ENCODE data around the gene PTPN9.
"Not testable (repeated sequence)": the region's sequence is repeated elsewhere in the genome, so short reads cannot be mapped to it uniquely, and the experiment has no call there.

PTPN9 gene

GRCh38 chr15:75530169-75530568, 48.9 kb downstream of the PTPN9 start:
- no peak for DNase-seq

GRCh38 chr15:75525756-75526155, 53.4 kb downstream of the PTPN9 start:
- not testable (repeated sequence) for DNase-seq

DNA sequence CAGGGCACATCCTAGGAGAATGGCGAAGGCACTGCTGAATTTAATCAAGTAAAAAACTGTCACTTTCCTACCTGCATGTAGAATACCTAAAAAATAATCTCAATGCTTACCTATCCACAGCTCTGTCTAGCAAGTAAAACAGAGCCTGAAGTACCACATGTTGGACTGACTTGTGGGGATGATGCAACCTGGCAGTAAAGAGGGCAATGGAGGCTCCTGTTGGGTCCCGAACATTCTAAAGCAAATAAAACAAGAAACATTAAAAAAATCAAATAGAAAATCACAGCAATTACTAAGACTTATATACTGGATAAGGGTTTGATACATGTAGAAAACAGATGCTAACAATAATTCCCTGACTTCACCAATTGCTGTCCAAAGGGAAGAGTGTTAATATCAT, 56.1 kb downstream of the PTPN9 start:
- DNase-seq = no peak

DNA sequence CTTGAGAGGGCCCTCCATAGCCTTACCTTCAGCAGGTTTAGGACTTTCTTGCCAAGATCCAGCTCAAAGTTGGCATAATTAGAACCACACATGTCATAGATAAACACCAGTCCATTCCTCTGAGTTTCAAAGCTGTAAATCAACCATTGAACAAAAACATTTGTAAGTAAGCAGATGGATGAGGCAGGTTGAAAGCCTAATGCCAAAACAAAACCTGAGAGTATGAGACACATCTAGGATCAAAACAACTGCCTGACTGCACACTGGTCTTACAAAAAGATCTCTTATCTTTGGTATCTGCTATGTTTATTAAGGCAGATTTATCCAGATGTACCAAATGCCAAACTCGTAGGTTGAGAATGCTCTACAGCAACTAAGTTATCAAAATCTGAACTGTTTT, 61.9 kb downstream of the PTPN9 start:
- no peak for DNase-seq

DNA sequence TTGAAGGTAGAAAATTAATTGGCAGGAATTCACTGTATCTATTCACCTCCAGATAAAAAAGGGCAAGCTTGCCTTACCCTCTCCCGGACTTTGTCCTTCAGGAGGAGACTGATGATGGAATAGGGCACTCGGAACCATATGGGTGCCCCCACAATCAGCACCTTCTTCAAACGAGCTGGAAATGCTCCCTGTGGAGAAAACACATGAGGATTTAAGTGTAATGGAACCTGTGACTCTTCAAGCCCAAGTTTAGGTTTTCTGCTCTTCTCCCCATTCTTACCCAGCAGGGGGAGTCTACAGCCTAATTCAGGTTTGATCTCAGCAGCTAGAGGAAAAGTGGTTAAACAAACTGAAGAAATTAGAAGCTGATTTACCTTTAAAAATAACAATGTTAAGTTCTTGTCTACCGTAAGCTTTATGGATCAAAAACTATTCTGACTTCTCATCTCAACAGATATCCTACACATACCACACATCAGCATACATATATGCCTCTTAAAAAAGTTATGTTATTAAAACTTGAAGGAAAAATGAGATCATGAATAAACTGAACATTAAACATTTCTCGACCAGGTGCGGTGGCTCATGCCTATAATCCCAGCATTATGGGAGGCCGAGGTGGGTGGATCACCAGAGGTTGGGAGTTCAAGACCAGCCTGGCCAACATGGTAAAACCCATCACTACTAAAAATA, 70.1 kb downstream of the PTPN9 start:
- DNase-seq = peak; percentile 23

- no peak for DNase-seq
These were observed 76.8 kb downstream of the PTPN9 start for GRCh38 chr15:75502360-75502759.

- no peak for DNase-seq
These were observed 85.4 kb downstream of the PTPN9 start for GRCh38 chr15:75493732-75494131.

- DNase-seq = no peak
These were observed 95.2 kb downstream of the PTPN9 start for GRCh38 chr15:75483961-75484360.

- not testable (repeated sequence) for DNase-seq
These were observed 95.6 kb downstream of the PTPN9 start for GRCh38 chr15:75483556-75483955.

GRCh38 chr15:75483106-75483505, 96.0 kb downstream of the PTPN9 start:
- DNase-seq = no peak

GRCh38 chr15:75480463-75480862, 98.7 kb downstream of the PTPN9 start:
- DNase-seq = not testable (repeated sequence)

- no peak for DNase-seq
These were observed 99.4 kb downstream of the PTPN9 start for GRCh38 chr15:75479670-75480069.

DNA sequence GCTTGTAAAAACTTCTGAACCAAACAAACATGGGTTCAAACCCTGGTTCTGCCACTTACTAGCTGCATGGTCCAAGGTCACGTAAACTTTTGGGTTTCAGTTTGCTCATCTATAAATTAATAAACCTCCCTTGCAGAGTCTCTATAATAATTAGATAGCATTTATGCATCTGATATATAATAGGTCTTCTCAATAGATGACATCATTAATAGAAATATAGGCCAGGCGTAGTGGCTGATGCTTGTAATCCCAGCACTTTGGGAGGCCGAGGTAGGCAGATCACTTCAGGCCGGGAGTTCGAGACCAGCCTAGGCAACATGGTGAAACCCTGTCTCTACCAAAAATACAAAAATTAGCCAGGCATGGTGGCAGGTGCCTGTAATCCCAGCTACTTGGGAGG, 102.0 kb downstream of the PTPN9 start:
- DNase-seq = not testable (repeated sequence)

DNA sequence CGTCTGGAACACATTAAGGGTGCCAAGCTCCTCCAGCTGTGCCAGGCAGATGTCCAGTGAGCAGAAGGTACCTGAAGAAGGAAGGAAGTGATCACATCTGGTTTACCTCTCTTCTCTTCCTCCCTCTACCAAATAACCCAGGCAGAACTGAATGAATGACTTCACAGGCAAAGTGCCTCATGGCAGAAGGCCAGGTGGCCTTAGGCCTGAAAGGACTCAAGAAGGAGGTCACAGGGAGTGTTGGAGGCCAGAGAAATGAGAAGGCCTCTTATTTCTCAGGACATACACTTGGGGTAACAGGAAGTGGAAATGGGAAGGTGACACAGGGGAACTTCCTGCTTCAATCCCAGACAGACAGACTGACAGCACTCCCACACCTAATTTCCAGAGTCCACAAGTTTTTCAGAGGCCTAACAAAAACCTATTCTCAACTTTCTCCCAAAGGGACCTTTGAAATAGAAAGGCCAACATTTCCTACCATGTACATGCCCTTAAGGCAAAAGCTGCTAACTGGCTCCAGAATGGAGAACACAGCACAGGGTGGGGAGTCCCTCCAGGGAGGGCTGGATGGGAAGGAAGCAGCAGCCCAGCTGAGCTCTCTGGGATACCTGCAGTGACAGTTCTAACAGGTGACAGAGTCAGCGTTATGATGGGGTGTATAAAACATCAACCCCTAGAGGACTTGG, 110.1 kb downstream of the PTPN9 start:
- no peak for DNase-seq

GRCh38 chr15:75460646-75461045, 118.5 kb downstream of the PTPN9 start:
- DNase-seq = no peak

DNA sequence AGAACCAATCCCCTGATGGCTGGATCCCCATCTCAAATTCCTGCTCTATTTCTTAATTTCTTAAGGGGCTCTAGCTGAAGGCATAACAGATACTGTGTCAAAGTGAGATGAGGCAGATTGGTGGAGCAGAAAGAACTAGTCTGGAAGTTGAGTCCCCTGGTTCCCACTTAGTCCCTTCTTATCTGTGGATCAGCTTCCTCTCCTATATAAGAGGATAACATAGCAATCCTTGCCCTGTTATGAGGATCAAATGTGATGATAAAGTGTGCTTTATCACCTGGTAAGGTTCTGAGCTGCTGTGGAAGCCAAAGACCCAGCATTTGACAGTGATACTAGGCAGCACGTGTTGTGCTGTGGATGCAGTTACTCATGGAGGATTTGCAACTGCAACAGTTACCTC, 119.5 kb downstream of the PTPN9 start:
- DNase-seq = no peak

DNA sequence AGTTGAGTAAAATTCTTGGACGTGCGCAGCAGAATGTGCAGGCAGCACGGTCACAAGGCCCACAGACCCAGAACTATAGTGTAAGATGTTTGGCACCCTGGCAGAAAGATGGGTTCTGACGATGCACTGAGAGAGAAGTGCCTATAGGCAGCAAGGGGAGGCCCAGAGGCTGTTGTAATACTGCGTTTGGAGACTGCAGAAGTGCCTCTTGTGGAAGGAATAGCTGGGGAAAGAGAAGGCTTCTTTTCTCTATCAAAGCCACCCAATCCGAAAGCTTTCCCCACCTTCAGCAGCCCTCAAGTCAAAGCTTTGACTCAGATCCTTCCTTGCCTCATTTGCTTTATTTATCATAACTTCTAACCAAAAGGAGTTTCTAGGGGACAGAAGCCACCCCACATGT, 122.4 kb downstream of the PTPN9 start:
- DNase-seq = no peak

GRCh38 chr15:75455982-75456531, 123.1 kb downstream of the PTPN9 start:
- DNase-seq = peak; percentile 32

DNA sequence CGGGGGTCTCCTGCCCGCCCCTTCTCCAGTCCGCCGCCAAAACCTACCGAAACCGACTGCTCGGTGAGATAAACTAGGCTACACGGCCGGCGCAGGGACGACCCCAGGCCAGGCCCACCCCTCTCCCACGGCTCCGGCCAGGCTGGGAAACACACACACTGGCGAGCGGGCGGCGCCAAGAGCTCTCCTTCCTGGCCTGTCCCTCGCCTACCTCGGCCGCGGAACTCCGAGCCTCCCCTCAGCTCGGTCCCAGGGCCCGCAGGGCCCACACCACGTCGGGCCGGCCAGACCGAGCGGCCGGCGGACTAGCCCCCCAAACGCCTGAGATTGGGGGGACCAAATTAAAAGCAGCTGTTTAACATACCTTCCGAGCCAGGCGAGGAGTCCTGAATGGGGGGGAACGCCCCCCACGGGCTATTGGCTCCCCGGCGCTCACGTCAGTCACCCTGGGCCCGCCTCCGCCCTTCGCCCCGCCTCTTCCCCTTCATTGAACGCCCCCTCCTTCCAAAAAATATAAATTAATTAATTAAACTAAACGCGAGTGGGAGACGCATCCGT, 123.6 kb downstream of the PTPN9 start:
- peak; percentile 73 for DNase-seq

GRCh38 chr15:75454471-75455378, 124.4 kb downstream of the PTPN9 start:
- DNase-seq = peak; percentile 74

DNA sequence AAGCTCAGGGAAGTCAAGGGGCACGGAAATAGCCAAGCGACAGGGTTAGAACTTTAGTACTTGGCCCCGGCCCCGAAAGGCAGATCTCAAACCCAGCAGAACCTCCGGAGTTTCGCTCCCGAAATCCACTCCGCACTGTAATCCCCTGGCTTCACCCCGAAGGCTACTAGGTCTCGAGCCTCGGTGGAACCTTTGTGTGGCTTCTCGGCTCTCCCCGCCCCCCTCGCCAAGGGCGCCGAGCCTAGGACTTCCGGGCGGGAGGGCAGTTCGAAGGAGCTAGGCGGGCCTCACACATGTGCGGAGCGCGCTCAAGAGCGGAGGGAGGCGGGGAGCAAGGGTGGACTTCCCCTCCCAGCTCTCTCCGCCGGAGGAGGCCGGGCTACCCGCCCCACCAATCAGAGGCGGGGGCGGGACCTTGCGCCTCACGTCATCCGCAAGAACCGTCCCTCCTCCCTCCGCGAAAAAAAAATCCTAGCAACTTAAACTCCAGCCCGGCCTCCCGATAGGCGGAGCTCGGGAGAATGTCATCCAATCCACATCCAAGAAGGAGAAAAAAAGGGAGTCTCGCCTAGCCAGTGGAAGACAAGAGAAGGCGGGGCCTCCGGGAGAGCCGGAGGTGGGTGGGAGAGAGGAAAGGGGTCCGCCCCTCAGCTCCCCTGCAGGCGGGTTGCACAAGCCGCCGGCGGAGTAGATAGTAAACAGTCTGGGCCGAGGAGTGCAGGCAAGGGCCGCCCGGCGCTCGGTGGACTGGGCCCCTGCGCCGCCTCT, 125.2 kb downstream of the PTPN9 start:
- peak; percentile 99 for DNase-seq

All from NCI-H226 (cell line).